ENCODE data around the gene KPNA3.
A peak's percentile ranks its signal among the peaks of the same experiment; 100 is the strongest.
"Not testable (repeated sequence)": the region's sequence is repeated elsewhere in the genome, so short reads cannot be mapped to it uniquely, and the experiment has no call there.

KPNA3 gene

GRCh38 chr13:49803047-49803446, 10.6 kb upstream of the KPNA3 start:
- not testable (repeated sequence) for DNase-seq

- no peak for DNase-seq
Observed at GRCh38 chr13:49802426-49802825, 9.9 kb upstream of the KPNA3 start.

- peak; percentile 81 for DNase-seq
Observed at GRCh38 chr13:49791711-49792549, 552 bp downstream of the KPNA3 start.

GRCh38 chr13:49791315-49791710, 1.2 kb downstream of the KPNA3 start:
- DNase-seq: no peak

GRCh38 chr13:49789968-49790367, 2.5 kb downstream of the KPNA3 start:
- DNase-seq: no peak

GRCh38 chr13:49786401-49787008, 6.0 kb downstream of the KPNA3 start:
- no peak for DNase-seq

GRCh38 chr13:49784886-49785570, 7.5 kb downstream of the KPNA3 start:
- DNase-seq: no peak

GRCh38 chr13:49783865-49784264, 8.6 kb downstream of the KPNA3 start:
- DNase-seq: no peak

- no peak for DNase-seq
Observed at GRCh38 chr13:49782784-49783183, 9.7 kb downstream of the KPNA3 start.

- DNase-seq: no peak
Observed at GRCh38 chr13:49781806-49782205, 10.7 kb downstream of the KPNA3 start.

- no peak for DNase-seq
Observed at GRCh38 chr13:49779721-49780120, 12.8 kb downstream of the KPNA3 start.

- no peak for DNase-seq
Observed at GRCh38 chr13:49777746-49778614, 14.5 kb downstream of the KPNA3 start.

GRCh38 chr13:49776871-49777270, 15.6 kb downstream of the KPNA3 start:
- DNase-seq: no peak

- DNase-seq: no peak
Observed at GRCh38 chr13:49774376-49775005, 18.0 kb downstream of the KPNA3 start.

- no peak for DNase-seq
Observed at GRCh38 chr13:49772828-49773227, 19.7 kb downstream of the KPNA3 start.

- DNase-seq: not testable (repeated sequence)
Observed at GRCh38 chr13:49761811-49762210, 30.7 kb downstream of the KPNA3 start.

- no peak for DNase-seq
Observed at GRCh38 chr13:49760558-49760957, 31.9 kb downstream of the KPNA3 start.

- no peak for DNase-seq
Observed at GRCh38 chr13:49759503-49759902, 33.0 kb downstream of the KPNA3 start.

GRCh38 chr13:49756263-49756662, 36.2 kb downstream of the KPNA3 start:
- no peak for DNase-seq

- DNase-seq: no peak
Observed at GRCh38 chr13:49754146-49754545, 38.3 kb downstream of the KPNA3 start.

GRCh38 chr13:49749848-49750247, 42.6 kb downstream of the KPNA3 start:
- no peak for DNase-seq

- no peak for DNase-seq
Observed at GRCh38 chr13:49746111-49746510, 46.4 kb downstream of the KPNA3 start.
